ENCODE data around the gene ZNF559. TPM values are rescaled to one million over a fixed set of nuclear protein-coding genes. Genes with fewer than 3 reads are reported as not detected.

ZNF559 gene
- total and polyA plus RNA-seq, 8 donors: 14.2 to 78.5 (median 73.3) TPM

GRCh38 chr19:9329999-9330398 lies 6.0 kb downstream of the ZNF559 start:
- H3K4me1 ChIP-seq: peaks cover 0 to 2% of the 10 kb centered on the region in 2 donors
- no peak overlapping the region for H3K27ac ChIP-seq
- H3K36me3 ChIP-seq: peaks cover 0 to 91% of the 10 kb centered on the region in 2 donors
- H3K27me3 ChIP-seq: no peaks in the 10 kb centered on the region
- TF ChIP-seq CTCF (IDR thresholded peaks at IDR 0.05): no peak
- intact Hi-C loops (cut with DNase I): no loop called here
- no peak overlapping the region for H3K4me3 ChIP-seq
- ATAC-seq (no peak), DNase-seq (no peak)
- H3K9me3 ChIP-seq: peaks cover 23 to 100% of the 10 kb centered on the region in 2 donors

GRCh38 chr19:9342610-9343304 lies 18.8 kb downstream of the ZNF559 start:
- intact Hi-C loops (cut with DNase I): no loop called here
- Histone ChIP-seq H3K4me3 (no peak overlapping the region), H3K36me3 (peaks cover 0 to 84% of the 10 kb centered on the region in 2 donors), H3K27me3 (no peaks in the 10 kb centered on the region), H3K9me3 (peaks cover 41 to 100% of the 10 kb centered on the region in 2 donors), H3K4me1 (no peaks in the 10 kb centered on the region), H3K27ac (no peak overlapping the region)
- ATAC-seq (no peak), DNase-seq (no peak)
- no peak for TF ChIP-seq CTCF (IDR thresholded peaks at IDR 0.05)

GRCh38 chr19:9345005-9345404 lies 21.0 kb downstream of the ZNF559 start:
- Histone ChIP-seq H3K36me3 (peaks cover 0 to 83% of the 10 kb centered on the region in 2 donors), H3K27ac (no peak overlapping the region), H3K27me3 (no peaks in the 10 kb centered on the region), H3K9me3 (peaks cover 45 to 100% of the 10 kb centered on the region in 2 donors), H3K4me3 (no peak overlapping the region), H3K4me1 (no peaks in the 10 kb centered on the region)
- intact Hi-C loops (cut with DNase I): no loop called here
- TF ChIP-seq CTCF (IDR thresholded peaks at IDR 0.05): no peak
- DNase-seq: no peak
- no peak for ATAC-seq

- no peak overlapping the region for H3K27ac ChIP-seq
- peaks cover 22 to 100% of the 10 kb centered on the region in 2 donors for H3K9me3 ChIP-seq
- no peak overlapping the region for H3K4me3 ChIP-seq
- H3K27me3 ChIP-seq: no peaks in the 10 kb centered on the region
- intact Hi-C loops (cut with DNase I): no loop called here
- no peaks in the 10 kb centered on the region for H3K4me1 ChIP-seq
- no peak for TF ChIP-seq CTCF (IDR thresholded peaks at IDR 0.05)
- ATAC-seq (no peak), DNase-seq (no peak)
- H3K36me3 ChIP-seq: peaks cover 0 to 76% of the 10 kb centered on the region in 2 donors
Observed at GRCh38 chr19:9348253-9348652, 24.3 kb downstream of the ZNF559 start.

- Histone ChIP-seq H3K27ac (no peak overlapping the region), H3K4me1 (no peaks in the 10 kb centered on the region), H3K36me3 (peaks cover 0 to 72% of the 10 kb centered on the region in 2 donors), H3K9me3 (peaks cover 19 to 100% of the 10 kb centered on the region in 2 donors), H3K4me3 (no peak overlapping the region), H3K27me3 (no peaks in the 10 kb centered on the region)
- TF ChIP-seq CTCF (IDR thresholded peaks at IDR 0.05): no peak
- ATAC-seq (no peak), DNase-seq (peak in 1 of 4 donors; percentile 56)
- intact Hi-C loops (cut with DNase I): no loop called here
Observed at GRCh38 chr19:9348671-9349070, 24.7 kb downstream of the ZNF559 start.
